Amygdala (tissue), 56 donors: ENCODE data around the gene MLXIP.
"Not testable (repeated sequence)": the region's sequence is repeated elsewhere in the genome, so short reads cannot be mapped to it uniquely, and the experiment has no call there.

Experiments
- DNase-seq, 56 donors: peaks; one replicate each; lab custom pipeline; 2025; lab: John Stamatoyannopoulos, UW

Gene MLXIP

DNA sequence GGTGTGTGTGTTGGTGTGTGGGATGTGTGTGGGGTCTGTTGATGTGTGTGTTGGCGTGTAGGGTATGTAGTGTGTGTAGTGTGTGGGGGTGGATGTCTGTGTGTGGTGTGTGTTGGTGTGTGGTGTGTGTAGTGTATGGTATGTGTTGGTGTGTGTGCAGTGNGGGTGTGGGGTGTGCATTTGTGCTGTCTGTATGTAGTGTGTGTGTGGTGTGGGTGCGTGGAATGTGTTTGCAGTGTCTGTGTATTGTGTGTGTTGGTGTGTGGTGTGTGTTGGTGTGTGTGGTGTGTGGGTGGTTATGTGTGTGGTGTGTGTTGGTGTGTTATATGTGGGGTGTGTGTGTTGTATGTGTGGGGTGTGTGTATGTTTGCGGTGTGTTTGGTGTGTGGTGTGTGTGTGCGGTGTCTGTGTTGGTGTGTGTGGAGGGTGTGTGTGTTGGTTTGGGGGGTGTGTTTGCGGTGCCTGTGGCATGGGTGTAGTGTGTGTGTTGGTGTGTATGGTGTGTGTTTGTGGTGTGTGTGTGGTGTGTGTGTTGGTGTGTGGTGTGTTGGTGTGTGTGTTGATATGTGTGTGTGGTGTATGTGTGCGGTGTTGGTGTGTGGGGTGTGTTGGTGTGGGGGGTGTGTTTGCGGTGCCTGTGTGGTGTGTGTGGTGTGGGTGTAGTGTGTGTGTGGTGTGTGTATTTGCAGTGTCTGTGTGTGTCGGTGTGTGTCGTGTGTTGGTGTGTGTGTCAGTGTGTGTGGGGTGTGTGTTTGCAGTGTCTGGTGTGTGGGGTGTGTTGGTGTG is 14.7 kb downstream of the MLXIP start:
- no peak for DNase-seq

DNA sequence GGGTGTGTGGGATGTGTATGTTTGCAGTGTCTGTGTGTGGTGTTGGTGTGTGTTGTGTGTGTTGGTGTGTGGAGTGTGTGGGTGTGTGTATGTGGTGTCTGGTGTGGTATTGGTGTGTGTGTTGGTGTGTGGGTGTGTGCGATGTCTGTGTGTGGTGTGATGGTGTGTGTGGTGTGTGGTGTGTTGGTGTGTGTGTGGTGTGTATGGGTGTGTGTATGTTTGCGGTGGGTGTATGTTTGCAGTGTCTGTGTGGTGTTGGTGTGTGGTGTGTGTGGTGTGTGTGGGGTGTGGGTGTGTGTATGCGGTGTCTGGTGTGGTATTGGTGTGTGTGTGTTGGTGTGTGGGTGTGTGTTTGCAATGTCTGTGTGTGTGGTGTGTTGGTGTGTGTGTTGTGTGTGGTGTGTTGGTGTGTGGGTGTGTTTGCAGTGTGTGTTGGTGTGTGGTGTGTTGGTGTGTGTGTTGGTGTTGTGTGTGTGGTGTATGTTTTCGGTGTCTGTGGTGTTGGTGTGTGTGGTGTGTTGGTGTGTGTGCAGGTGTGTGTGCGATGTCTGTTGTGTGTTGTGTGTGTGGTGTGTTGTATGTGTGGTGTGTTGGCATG is 15.7 kb downstream of the MLXIP start:
- no peak for DNase-seq

DNA sequence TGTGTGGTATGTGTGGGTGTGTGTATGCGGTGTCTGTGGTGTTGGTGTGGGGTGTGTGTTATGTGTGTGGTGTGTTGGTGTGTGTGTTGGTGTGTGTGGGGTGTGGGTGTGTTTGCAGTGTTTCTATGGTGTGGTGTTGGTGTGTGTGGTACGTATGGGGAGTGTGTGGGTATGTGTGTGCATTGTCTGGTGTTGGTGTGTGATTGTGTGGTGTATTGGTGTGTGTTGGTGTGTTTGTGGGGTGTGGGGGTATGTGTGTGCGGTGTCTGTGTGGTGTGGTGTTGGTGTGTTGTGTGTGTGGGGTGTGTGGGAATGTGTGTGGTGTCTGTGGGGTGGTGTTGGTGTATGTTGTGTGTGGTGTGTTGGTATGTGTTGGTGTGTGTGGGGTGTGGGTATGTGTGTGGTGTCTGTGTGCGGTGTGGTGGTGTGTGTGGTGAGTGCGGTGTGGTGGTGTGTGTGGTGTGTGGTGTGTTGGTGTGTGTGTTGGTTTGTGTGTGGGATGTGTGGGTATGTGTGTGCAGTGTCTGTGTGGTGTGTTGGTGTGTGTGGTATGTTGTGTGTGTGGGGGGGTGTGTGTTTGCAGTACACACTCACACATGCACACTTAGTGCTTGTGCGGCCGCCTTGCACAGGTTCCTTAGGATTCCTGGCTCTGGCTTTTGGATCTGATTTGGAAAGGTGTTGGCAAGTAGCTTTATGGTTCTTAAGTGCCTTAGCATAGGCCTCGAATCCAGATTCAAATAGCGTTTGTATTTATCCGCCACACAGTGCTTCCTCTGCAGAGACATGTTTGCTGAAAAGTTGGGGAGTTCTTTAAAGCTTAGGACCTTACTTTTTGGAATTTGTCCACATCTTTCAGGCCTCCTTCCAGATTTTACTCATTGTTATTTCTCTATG is 16.4 kb downstream of the MLXIP start:
- no peak for DNase-seq

DNA sequence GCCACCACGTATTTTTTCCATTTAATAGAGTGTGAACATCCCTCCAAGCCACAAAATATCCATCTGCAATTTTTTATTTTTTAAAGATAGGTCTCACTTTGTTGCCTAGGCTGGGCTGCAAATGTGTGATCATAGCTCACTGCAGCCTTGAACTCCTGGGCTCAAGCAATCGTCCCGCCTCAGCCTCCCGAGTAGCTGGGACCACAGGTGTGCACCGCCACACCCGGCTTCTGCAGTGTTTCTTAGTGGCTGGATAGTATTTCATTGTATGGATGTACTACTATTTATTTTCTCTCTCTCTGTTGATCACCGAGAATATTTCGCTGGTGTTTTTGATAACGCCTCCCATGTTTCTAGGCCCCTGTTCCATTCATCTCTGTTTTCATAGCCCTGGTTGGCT is 17.5 kb downstream of the MLXIP start:
- no peak for DNase-seq

DNA sequence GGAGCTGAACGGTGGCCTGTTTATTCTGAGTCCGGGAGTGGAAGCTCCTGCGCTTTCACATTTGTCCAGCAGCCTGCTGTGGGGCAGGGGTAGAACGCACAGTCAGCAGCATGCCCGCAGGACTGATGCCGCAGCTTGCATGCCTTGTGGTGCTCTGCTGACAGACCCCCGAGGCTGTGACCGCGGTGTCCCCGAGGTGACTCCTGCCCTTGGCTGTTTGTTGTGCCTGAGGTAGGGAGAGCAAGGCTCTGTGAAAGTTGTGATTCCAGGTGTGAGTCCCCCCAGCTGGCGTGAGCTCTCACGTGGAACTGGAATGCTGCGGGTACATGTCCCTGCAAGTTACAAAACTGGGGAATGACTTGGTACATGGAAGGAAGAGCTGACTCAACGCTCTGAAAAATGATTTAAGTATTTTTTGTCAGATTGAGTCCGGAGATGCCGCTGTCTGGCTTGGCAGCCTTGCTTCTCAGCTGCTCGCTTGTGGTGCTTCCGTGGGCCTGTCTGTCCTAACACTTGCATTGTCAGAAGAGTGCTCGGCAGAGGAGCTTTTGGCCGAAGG is 18.1 kb downstream of the MLXIP start:
- DNase-seq = no peak

DNA sequence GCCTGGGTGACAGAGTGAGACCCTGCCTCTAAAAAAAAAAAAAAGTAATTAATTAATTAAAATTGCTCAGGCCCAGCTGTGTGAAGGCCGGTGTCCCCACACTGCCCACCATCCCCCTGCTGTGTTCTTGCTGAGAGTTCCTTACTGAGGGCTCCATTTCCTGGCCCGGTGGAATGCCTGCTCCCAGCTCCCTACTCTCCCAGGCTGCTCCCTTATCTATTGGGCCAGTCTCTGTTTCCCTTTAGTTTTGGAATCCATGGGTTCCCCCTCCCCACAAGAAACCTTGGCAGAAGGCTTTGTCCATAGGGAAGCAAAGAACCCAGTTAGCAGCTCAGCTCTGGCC is 19.0 kb downstream of the MLXIP start:
- no peak for DNase-seq

DNA sequence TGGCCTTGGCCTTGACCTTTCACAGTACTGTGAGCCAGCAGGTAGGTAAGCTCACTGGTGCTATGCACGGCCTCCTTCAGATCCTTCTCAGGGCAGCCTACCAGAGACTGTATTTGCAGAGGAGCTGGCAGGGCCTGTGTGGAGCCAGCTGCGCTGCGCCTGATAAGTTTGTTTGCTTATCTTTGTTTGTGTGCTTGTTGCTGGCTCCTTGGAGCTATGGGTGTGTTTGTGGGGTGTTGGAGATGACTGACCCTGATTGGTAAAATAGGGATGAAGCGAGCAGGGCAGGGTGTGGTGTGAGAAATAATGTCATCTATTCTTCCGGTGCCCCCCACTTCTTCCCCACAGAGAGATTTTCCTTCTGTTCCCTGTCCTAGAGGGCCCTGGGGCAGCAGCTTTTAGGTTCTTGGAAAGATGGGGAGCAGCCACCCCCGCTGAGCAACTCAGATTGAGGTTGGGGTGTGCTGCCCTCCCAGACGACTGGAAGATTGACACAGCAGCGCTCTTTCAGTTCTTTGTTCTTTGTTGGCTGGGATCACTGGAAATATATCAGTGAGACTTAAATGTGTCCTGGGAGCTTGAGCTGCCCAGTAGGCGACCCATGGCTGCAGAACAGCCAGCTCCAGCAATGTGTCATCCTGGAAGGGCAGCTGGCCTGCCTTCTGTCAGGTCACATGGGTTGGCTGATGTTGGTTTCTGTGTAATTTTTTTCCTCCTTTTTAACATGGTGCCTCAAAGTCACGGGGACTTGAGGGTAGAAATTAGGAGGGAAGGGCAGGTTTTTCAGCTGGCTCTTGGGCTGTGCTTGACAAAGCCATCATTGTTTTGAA is 19.6 kb downstream of the MLXIP start:
- DNase-seq = peak in 49 of 56 donors; percentile 22 to 84 (median 58)

DNA sequence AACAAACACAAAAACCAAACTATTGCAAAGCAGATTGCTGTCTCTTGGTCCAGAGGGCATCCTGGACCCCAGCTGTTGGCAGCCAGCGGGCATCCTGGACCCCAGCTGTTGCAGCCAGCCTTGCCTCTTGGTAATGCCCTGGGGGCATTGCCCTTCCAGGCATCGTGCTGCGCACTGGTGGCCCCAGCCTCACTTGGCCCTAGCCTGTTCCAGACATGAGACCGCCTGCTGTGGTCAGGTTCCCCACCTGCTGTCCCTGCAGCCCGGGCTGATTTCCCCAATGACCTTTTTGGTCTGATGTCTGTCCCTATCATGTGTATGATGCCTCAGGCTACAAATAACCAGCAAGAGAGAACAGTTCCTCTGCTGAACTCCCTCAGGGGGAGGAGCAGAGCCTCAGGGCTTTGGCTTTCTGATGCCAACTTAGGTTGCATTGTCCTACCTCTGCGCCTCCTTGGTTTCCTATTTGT is 20.8 kb downstream of the MLXIP start:
- DNase-seq = no peak

DNA sequence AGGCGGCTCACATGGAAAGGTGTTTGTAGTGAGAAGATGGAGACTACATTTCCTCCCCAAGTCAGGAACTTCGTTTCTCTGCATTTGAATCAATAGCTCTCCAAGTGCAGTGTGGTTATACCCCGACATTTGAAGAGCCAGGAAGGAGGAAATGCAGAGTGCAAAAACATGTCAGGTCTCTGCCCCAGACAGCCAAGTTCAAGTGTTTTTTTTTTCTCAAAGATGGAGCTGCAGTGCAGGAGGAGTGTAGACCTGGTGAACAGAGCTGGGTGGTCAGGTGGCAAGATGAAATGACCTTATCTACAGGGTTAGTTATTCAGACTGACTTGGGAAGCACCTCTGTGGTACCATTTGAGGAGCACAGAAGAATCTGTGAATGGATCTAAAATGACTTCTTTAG is 21.3 kb downstream of the MLXIP start:
- no peak for DNase-seq

DNA sequence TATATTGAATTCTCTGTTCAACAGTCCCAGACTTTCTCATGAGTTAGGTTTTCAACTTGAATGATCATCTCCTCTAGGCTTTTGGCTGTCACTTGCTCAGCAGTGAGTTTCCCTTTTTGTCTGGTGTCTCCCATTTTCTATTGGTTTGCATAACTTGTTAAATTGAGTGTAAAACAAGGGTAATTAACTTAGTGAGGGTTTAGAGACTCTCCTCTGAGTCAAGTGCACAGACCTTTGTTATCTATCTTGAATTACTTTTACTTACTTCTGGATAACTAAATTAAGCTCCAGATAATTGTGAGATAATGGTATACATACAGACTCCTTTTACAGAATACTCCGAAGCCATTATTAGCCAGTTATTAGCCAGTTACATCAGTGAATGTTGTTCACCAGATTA is 22.0 kb downstream of the MLXIP start:
- no peak for DNase-seq

DNA sequence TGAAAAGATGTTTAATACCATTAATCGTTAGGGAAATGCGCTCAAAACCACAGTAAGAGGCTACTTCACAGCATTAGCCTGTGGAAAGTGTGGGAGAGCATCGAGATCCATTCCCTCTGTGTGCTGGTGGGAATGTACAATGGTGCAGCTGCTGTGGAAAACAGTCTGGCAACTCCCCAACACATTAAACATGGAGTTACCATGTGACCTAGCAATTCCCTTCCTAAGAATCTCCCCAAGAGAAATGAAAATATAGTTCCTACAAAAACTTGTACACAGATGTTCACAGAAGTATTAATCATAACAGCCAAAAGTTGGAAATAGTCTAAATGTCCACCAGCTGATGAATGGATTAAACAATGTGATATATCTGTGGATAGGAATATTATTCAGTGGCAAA is 23.8 kb downstream of the MLXIP start:
- peak in 1 of 56 donors; percentile 7 for DNase-seq

DNA sequence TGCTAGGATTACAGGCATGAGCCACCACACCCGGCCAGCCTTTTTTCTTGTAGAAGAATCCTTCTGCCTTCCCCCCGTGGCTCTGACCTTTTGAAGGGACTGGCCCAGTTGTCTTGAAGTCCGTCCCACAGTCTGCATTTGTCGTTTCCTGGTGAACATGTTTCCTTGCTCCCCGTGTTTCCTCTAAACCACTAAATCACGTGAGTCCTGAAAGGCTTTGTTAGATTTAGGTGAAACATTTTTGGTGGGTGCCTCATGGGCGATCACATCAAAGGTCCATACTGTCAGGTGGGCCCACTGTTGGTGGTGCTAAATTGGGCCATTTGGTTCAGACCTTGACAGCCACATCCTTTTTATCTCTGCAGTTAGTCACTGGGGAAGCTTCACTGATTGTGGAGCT is 26.3 kb downstream of the MLXIP start:
- DNase-seq = no peak

DNA sequence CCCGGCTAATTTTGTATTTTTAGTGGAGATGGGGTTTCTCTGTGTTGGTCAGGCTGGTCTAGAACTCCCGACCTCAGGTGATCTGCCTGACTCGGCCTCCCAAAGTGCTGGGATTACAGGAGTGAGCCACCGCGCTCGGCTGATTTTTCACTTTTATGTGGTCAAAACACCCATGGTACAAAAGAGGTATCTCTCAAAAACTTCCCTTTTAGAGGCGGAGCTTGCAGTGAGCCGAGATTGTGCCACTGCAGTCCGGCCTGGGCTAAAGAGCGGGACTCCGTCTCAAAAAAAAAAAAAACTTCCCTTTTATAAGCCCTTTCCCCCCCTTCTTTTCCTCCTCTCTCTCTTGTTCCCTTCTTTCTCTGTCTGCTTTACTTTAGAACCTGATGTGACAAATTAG is 26.9 kb downstream of the MLXIP start:
- DNase-seq = not testable (repeated sequence)

DNA sequence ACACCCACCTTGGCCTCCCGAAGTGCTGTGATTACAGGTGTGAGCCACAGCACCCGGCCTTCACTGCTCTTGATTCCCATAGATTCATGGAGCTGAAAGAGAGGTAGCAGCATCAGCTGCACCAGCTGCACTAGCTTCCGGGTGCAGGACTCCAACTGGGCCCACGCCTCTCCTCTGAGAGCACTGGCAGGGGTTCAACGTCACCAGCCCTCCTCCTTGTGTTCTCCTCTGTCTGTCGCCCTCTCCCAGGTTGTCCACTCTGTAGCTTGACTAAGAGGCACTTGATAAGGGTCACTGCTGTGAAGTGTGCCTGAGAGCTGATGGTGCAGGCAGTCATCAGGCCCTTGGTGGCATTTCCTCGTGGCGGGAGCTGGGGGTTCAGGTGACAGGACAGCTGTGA is 28.3 kb downstream of the MLXIP start:
- peak in 1 of 56 donors; percentile 14 for DNase-seq

DNA sequence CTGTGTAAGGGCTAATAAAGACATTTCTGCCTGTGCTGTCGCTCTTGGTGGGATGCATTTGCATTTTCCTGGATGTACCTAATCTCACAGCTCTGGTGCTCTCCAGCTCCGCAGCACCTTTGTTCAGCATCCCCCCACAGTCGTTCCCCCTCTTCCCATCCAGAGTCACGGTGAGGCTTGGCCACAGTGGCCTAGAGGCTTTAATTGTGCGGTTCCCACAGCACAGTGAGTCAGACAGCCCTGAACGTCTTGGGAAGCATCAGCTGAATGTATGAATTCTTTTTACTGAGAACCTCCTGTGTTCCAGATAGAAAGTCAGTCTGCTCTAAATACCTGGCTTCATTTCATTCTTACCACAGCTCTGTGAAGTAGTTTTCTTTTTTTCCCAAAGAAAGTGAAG is 28.7 kb downstream of the MLXIP start:
- DNase-seq = no peak

DNA sequence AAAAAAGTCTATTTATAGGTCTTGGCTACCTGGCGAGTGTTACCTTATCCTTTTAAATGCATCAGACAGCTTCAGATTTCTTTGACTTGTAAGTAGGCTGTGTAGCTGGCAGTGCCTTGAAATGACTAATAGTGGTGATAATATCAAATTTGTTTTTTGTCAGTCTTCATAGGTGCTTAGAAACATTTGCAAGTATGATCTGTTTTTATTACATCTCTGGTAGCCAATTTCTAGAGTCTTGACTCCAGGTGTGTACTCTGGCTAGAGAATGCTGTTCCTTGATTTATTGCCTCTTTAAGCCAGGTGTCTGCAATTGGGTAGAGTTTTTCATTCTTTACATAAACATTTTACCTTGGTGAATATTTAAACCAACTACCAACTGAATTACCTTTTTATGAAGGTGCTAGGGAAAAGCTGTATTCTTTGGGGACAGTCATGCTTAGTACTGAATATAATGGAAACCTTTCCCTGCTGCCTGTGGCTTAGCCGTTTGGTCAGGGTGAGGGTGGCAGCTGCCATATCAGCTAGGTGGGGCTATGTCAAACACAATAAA is 32.6 kb downstream of the MLXIP start:
- DNase-seq = no peak

DNA sequence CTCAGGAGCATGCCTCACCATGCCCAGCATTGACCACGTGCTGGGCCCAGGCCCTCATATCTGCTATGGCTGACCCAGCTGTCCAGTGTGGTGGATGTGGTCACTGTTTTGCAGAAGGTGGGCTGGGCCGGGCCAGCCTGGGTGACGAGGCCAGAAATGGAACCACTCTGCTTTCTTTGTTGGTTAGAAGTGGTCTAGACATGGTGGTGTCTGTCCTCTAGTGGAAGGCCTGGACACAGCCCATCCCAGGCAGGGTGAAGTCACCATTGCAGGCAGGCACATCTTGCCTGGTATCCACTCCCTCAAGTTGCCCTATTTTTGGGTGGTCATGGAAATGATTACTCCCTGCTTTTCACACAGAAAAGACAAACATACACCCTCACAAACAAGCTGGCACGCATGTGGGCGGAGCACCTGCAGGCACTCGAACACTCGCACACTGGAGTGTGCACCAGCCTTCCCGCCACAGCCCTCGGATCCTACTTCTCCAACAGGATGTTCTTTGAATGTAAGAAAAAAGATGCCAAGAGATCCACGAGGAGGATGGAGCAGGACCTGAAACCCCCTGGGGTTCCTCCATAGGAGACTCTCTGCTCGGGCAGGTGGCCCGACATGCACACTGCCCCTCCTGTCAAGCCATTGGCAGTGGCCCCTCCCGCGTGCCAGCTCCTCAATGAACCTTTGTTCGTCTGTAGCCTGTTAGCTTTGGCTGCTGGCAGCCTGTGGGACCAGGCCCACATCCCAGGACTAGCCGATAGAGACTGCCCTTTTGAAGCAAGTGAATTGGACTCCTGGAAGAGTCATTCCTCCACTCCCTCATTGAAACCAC is 38.4 kb downstream of the MLXIP start:
- peak in 54 of 56 donors; percentile 22 to 94 (median 80) for DNase-seq

DNA sequence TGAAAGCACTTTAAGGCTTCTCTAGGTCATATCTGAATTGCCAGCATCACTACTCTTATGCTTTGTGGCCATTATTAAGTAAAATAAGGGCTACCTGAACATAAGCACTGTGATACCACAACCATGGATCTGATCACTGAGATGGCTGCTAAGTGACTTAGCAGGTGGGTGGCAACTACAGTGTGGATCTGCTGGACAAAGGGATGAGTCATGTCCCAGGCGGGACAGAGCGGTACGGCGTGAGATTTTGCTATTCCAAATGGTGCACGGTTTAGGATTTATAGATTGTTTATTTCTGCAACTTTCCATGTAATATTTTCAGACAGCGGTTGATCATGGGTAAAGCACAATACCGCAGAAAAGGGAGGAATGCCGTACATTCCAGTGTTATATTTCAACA is 39.4 kb downstream of the MLXIP start:
- peak in 4 of 56 donors; percentile 8 to 13 (median 11) for DNase-seq

DNA sequence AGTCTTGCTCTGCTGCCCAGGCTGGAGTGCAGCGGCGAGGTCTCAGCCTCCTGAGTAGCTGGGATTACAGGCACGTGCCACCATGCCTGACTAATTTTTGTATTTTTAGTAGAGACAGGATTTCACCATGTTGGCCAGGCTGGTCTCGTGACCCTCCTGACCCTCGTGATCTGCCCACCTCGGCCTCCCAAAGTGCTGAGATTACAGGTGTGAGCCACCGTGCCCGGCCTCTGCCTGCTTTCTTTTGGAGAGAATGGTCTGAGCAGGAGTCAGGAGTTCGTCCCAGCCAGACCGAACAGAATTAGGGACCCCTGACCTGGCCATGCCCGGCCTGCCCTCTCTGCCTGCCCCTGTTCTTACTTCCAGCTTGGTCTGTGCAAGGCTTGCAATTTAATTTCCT is 42.8 kb downstream of the MLXIP start:
- not testable (repeated sequence) for DNase-seq
